Adrenal gland (tissue), 5 donors: Measurements from ENCODE around the gene PIM3.

Experiments
- CTCF ChIP-seq, 6 experiments: fragments of 450-650 bp in 4 of 6; fragments of 200-600 bp in 2 of 6; sonication (generic) in 1 of 6; IDR thresholded peaks; 1 replicate in 5 of 6; 2 replicates in 1 of 6; pipeline versions ENCODE4 v1.5.1 to v1.8.0; 2016 to 2021; ENCODE audit warnings: antibody characterized with exemption in 6 of 6, mild to moderate bottlenecking in 2 of 6, moderate library complexity in 1 of 6
- POLR2A ChIP-seq, 2 donors: fragments of 450-650 bp; IDR thresholded peaks; one replicate each; pipeline ENCODE4 v1.6.1; 2017; ENCODE audit warnings: antibody characterized with exemption in 2 of 2, mild to moderate bottlenecking in 2 of 2, moderate library complexity in 1 of 2
- donor health status: DM: no; HTN: no; CAD: no.

GRCh38 chr22:49983148-49984042 lies 22.8 kb downstream of the PIM3 start:
- TF ChIP-seq CTCF (IDR thresholded peaks at IDR 0.05) (peak in 2 of 6 experiments; percentile 22 to 34), POLR2A (IDR thresholded peaks at IDR 0.05) (no peak)
